HG03575 (cell line): ENCODE data around the gene DEAF1.

Source experiments
- ATAC-seq: cut with Tn5 transposase; IDR thresholded peaks from one replicate; pipeline ENCODE4 v1.9.1; 2021; ENCODE audit not compliant: unreplicated experiment, insufficient number of reproducible peaks, low FRiP score; ENCODE audit errors: extremely low read depth

DEAF1 gene

GRCh38 chr11:704228-704674 is 9.2 kb upstream of the DEAF1 start:
- ATAC-seq, result no peak

- ATAC-seq, result no peak
These were observed 8.5 kb upstream of the DEAF1 start for GRCh38 chr11:703506-703905.

- no peak for ATAC-seq
These were observed 7.7 kb upstream of the DEAF1 start for GRCh38 chr11:702462-703461.

- no peak for ATAC-seq
These were observed 6.9 kb upstream of the DEAF1 start for GRCh38 chr11:701741-702461.

- no peak for ATAC-seq
These were observed 4.7 kb upstream of the DEAF1 start for GRCh38 chr11:699753-700152.

GRCh38 chr11:699116-699508 is 4.1 kb upstream of the DEAF1 start:
- ATAC-seq, result no peak

- ATAC-seq, result no peak
These were observed 3.6 kb upstream of the DEAF1 start for GRCh38 chr11:698493-699115.

- no peak for ATAC-seq
These were observed 2.8 kb upstream of the DEAF1 start for GRCh38 chr11:697811-698311.

GRCh38 chr11:696955-697491 is 2.0 kb upstream of the DEAF1 start:
- ATAC-seq, result no peak

GRCh38 chr11:695538-696248 is 671 bp upstream of the DEAF1 start, which contains the start of gene TMEM80:
TSS of gene TMEM80 (plus strand) at chr11:695816. CDS start at chr11:695828, 12 bp downstream.
- peak; percentile 41 for ATAC-seq

- ATAC-seq, result no peak
These were observed 191 bp upstream of the DEAF1 start for GRCh38 chr11:695288-695537.

- ATAC-seq, result no peak
These were observed 997 bp downstream of the DEAF1 start for GRCh38 chr11:693887-694562.

- no peak for ATAC-seq
These were observed 1.6 kb downstream of the DEAF1 start for GRCh38 chr11:693415-693831.

- no peak for ATAC-seq
These were observed 2.1 kb downstream of the DEAF1 start for GRCh38 chr11:692824-693414.

- ATAC-seq, result no peak
These were observed 3.1 kb downstream of the DEAF1 start for GRCh38 chr11:691710-692590.

GRCh38 chr11:690738-691633 is 4.0 kb downstream of the DEAF1 start:
- no peak for ATAC-seq
